H54 (cell line): ENCODE results near the gene VRK1.
A peak's percentile ranks its signal among the peaks of the same experiment; 100 is the strongest.

Experiments
- DNase-seq: peaks from one replicate; pipeline ENCODE4 v3.0.0; 2011; ENCODE audit warnings: low spot score, mixed read lengths; ENCODE audit not compliant: insufficient read length
- FAIRE-seq: peaks from 3 replicates; lab custom pipeline; 2011; peaks lifted over from hg19 to GRCh38; lab: Jason Lieb, UNC
- POLR2A ChIP-seq: IDR thresholded peaks from 2 replicates; pipeline ENCODE4 v1.6.1; 2011; ENCODE audit warnings: low read depth, mild to moderate bottlenecking, low read length

The VRK1 gene

DNA sequence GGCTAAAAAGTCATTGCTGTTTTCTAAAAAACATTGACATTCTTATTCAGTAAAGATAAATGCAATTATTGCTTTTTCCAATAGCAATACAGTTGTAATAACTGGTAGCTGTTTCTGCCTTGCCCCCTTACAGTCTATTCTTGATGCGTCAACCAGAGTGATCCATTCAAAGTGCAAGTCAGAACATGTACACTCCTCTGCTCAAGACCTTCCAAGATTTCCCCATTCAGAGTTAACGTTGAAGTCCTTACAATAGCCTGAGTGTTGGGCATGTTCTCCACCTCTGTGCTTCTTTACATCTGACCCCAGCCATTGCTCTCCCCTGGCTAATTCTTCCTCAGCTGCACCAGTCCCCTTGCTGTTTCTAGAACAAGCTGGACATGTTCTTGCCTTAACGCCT lies 24.3 kb downstream of the VRK1 start:
- no peak for DNase-seq
- no peak for TF ChIP-seq POLR2A
- FAIRE-seq = no peak

DNA sequence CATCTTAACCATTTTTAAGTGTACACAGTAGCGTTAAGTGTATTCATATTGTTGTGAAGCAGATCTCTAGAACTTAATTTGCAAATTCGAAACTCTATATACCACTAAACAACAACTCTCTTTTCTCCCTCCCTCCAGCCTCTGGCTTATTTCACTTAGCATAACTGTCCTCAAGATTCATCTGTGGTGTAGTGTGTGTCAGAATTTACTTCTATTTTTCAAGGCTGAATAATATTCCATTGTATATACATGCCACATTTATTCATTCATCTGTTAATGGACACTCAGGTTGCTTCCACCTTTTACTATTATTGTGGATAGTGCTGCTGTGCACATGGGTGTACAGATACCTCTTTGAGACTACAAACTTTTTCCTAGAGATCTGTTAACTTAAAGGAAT lies 26.5 kb downstream of the VRK1 start:
- FAIRE-seq = no peak
- TF ChIP-seq POLR2A = no peak

GRCh38 chr14:96824283-96824682 lies 27.1 kb downstream of the VRK1 start:
- no peak for TF ChIP-seq POLR2A
- FAIRE-seq = peak; percentile 64
- no peak for DNase-seq

More for the DNA sequence above, 26.5 kb downstream of the VRK1 start:
- DNase-seq = no peak

GRCh38 chr14:96826818-96827217 lies 29.6 kb downstream of the VRK1 start:
- no peak for TF ChIP-seq POLR2A
- peak; percentile 15 for FAIRE-seq
- DNase-seq = no peak

DNA sequence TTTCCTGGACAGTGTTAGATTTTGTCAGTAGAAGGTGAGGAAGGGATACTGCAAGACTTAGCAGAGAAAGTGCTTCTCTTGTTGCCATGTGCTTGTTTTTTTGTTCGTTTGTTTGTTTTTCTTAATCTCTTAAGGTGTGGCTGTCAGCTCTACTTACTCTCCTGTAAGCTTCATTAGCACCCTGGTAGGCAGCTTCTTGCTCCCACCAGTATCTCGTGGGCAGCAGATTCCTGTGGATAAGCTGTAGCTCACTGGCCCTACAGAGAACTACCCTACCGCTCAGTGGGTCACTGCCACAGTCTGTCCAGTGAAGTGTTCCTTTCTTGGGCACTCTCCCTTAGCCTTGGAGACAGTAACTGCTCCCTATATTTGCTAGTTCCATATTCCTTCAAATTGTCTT lies 30.1 kb downstream of the VRK1 start:
- no peak for TF ChIP-seq POLR2A
- FAIRE-seq = no peak
- DNase-seq = no peak

DNA sequence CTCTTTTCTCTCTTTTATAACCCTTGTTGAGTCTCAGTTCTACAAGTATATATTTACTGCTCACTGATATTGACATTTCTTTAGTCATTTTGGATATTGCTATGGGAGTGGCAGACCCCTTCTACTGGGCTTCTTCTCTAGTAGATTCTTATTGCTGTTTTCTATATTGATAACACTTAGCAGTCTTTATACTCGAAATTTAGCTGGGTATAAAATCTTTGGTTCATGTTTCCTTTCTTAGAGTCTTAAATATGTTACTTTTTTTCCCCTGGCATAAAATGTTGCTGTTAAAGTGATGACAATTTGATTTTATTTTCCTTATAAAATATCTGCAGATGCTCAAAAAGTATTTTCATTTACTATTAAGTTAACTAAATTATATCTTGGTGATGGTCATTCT lies 32.6 kb downstream of the VRK1 start:
- DNase-seq (no peak), FAIRE-seq (no peak)
- no peak for TF ChIP-seq POLR2A

GRCh38 chr14:96830946-96831345 lies 33.8 kb downstream of the VRK1 start:
- DNase-seq (no peak), FAIRE-seq (peak; percentile 20)
- no peak for TF ChIP-seq POLR2A

- no peak for FAIRE-seq
Observed at GRCh38 chr14:96832351-96832750, 35.2 kb downstream of the VRK1 start.

DNA sequence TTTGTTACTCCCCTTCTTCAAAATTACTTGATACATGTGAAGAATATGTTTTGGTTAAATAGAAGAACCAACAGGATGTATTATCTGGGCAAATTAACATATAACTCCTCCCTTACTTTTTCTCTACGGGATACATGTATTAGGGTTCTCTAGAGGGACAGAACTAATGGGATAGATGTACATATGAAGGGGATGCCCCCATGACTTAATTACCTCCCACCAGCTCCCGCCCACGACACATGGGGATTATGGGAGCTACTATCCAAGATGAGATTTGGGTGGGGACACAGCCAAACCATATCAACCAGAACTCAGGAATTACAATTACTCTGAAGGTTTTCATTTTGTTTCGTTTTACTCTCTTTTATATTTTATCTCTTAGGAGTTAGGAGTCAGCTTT lies 41.3 kb downstream of the VRK1 start:
- TF ChIP-seq POLR2A = no peak
- FAIRE-seq (peak; percentile 6), DNase-seq (no peak)

More at GRCh38 chr14:96832351-96832750, 35.2 kb downstream of the VRK1 start:
- no peak for DNase-seq
- TF ChIP-seq POLR2A = no peak

DNA sequence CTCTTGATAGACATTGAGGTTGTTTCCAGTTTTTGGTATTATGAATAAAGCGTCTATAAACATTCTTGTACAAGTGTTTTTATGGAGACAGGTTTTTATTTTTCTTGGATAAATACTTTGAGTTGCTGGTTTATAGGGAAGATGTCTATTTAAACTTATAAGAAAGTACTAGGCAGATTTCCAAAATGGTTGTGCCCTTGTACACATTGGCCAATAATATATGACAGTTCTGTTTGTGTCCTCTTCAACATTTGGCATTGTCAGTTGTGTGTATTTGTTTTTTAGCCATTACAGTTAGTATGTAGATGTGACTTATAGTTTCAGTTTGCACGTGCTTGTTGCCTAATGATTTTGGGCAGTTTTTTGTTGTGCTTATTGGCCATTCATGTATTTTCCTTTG lies 42.1 kb downstream of the VRK1 start:
- DNase-seq (no peak), FAIRE-seq (no peak)
- TF ChIP-seq POLR2A = no peak

DNA sequence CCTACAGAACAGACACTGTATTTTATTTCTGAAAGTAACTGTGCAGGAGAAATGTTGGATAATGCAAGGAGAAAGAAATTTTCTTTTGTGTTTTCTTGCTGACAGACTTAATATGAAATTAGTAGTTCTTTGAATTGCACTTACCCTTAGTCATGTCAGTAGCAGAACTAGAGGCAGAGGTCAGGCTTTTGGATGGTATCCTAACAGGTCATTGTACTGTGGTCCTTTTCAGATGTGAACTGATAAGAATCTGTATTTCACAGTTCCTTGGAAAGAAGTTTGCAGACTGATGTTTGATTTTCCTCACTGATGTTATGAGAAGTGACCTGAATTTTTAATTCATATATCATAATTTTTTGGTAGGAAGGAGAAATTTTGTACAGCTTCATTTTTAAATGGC lies 46.0 kb downstream of the VRK1 start:
- DNase-seq = no peak
- no peak for TF ChIP-seq POLR2A
- FAIRE-seq = no peak

DNA sequence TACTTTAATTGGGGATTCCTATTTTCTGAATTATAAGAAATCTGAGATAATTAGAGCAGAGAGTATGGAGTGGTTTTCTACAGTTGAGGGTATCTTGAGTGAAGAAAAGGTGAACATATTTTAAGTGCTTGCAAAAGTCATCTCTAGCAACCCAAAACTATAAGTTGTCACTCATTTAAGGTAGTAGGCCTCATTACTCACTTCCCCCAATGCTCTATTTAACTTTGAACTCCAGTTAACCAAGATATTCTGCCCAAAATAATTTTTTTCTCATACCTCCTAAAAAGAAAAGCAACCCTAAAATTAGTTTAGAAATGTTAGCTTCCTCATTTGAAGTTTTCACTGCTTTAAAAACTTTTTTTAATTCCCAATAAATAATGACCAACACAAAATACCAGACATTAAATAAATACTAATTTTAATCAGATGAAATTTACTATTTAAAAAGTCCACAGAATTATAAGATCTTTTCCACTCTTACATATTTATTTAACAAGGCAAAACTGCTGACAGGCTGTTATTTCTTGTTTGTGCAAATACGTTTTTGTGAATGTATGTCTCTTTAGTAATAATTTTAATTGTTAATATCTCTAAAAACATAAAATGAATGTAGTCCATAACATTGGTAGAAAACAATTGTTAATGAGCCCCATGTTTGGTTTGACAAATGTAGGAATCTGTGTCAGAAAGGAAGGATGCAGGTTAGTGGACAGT lies 47.8 kb downstream of the VRK1 start:
- no peak for DNase-seq
- TF ChIP-seq POLR2A = no peak

DNA sequence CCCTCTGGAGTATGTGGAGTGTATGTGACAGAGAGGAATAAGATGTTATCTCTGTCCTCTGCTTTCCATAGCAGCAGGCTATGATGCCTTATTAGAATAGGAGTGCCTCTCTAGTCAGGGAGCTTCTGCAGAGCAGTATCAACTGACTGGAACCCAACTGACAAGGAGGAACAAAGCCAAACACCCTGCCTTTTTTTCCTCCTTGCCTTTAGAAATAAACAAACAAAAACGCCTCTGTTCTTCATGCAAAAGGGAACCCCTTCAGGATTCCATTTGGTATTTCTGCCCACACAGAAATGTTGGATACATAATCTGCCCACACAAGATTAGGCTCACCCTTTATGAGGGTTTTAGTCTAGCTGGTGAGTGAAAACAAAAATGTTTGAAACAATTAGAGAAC lies 50.3 kb downstream of the VRK1 start:
- no peak for TF ChIP-seq POLR2A
- FAIRE-seq (no peak), DNase-seq (no peak)

More for the DNA sequence above, 47.8 kb downstream of the VRK1 start:
- FAIRE-seq = no peak

- DNase-seq (no peak), FAIRE-seq (no peak)
- TF ChIP-seq POLR2A = no peak
Observed at GRCh38 chr14:96848011-96848410, 50.8 kb downstream of the VRK1 start.

DNA sequence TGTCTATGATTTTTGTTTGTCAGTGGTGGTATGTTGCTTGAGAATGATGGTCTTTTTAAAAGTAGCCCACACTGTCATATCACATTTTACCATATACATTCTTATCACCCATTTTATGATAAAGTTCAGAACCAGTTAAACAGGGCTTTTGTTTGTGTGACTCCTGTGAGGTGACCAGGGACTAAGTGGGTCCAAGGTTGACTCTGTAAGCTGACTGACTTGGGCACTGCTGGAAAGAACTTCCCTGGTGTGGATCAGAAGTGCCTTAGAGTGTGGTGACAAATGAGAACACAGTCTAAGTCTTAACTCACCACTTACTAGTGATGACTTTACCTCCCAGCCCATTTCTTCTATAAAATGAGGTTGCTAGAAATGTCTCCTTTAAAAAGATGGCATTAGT lies 52.6 kb downstream of the VRK1 start:
- TF ChIP-seq POLR2A = no peak
- no peak for FAIRE-seq
- no peak for DNase-seq
